Occipital lobe (tissue), 2 donors: ENCODE results near the gene C1orf53. TPM values are rescaled to one million over a fixed set of nuclear protein-coding genes. Genes with fewer than 3 reads are reported as not detected.

Source experiments
- DNase-seq: peaks from one replicate; lab custom pipeline; 2025; lab: John Stamatoyannopoulos, UW
- total RNA-seq: library from RNA; depleted of rRNA; stranded (reverse); fragments of >200 nt; gene quantifications from one replicate; pipeline ENCODE4 v1.2.3, GENCODE V29; 2014

The C1orf53 gene
- total RNA-seq, 1 donor from 2014 or later = not detected

- DNase-seq = no peak
These were observed 5.6 kb downstream of the C1orf53 start for GRCh38 chr1:197907846-197908616.

- no peak for DNase-seq
These were observed 6.3 kb downstream of the C1orf53 start for GRCh38 chr1:197908716-197909220.

- DNase-seq = no peak
These were observed 7.0 kb downstream of the C1orf53 start for GRCh38 chr1:197909384-197909783.

- DNase-seq = no peak
These were observed 7.9 kb downstream of the C1orf53 start for GRCh38 chr1:197910120-197910991.

- no peak for DNase-seq
These were observed 8.9 kb downstream of the C1orf53 start for GRCh38 chr1:197911111-197911856.

- DNase-seq = no peak
These were observed 9.6 kb downstream of the C1orf53 start for GRCh38 chr1:197911857-197912696.

- no peak for DNase-seq
These were observed 10.5 kb downstream of the C1orf53 start for GRCh38 chr1:197912739-197913494.

GRCh38 chr1:197913495-197914276 lies 11.3 kb downstream of the C1orf53 start:
- DNase-seq = no peak

GRCh38 chr1:197914510-197914909 lies 12.1 kb downstream of the C1orf53 start:
- DNase-seq = no peak

- no peak for DNase-seq
These were observed 12.9 kb downstream of the C1orf53 start for GRCh38 chr1:197915260-197915861.

GRCh38 chr1:197915862-197916499 lies 13.6 kb downstream of the C1orf53 start:
- DNase-seq = no peak

- no peak for DNase-seq
These were observed 14.1 kb downstream of the C1orf53 start for GRCh38 chr1:197916500-197916983.

- DNase-seq = no peak
These were observed 15.6 kb downstream of the C1orf53 start for GRCh38 chr1:197917805-197918651.

- DNase-seq = no peak
These were observed 16.4 kb downstream of the C1orf53 start for GRCh38 chr1:197918807-197919345.

- DNase-seq = no peak
These were observed 17.1 kb downstream of the C1orf53 start for GRCh38 chr1:197919346-197920066.

- DNase-seq = no peak
These were observed 17.6 kb downstream of the C1orf53 start for GRCh38 chr1:197920067-197920396.
